Endothelial cell of umbilical vein (primary cell): ENCODE results near the gene PFN2. TPM values are rescaled to one million over a fixed set of nuclear protein-coding genes. Genes with fewer than 3 reads are reported as not detected.

Experiments used
- BruUV-seq: library from RNA; stranded (reverse); fragments of 400-500 nt; replicated peaks from 2 replicates; lab custom pipeline; 2021; lab: Mats Ljungman, UMichigan
- CTCF ChIA-PET: fragments of 300-600, 350-600 bp; sonication (Branson Sonifier 250); formaldehyde crosslinking; loops from one replicate; lab custom pipeline; 2021; ENCODE audit warnings: antibody characterized with exemption, inconsistent platforms; lab: Charles Lee
- POLR2A ChIA-PET: fragments of 300-600, 350-600 bp; sonication (Branson Sonifier 250); formaldehyde crosslinking; loops from one replicate; lab custom pipeline; 2021; ENCODE audit warnings: antibody characterized with exemption, inconsistent platforms; lab: Charles Lee
- DNase-seq: peaks from one replicate; pipeline ENCODE4 v3.0.0-alpha.2; 2011; ENCODE audit warnings: low read depth, low spot score
- FAIRE-seq: peaks from 2 replicates; lab custom pipeline; 2011; peaks lifted over from hg19 to GRCh38; lab: Jason Lieb, UNC
- H2AFZ ChIP-seq: 2 replicates; pipeline ENCODE4 v1.6.0; 2012; ENCODE audit warnings: low read depth, low read length, control low read depth, inconsistent platforms
- H3K27ac ChIP-seq: 2 replicates; pipeline ENCODE4 v1.5.1; 2011; ENCODE audit warnings: low read depth, mild to moderate bottlenecking, control low read depth, low read length, moderate library complexity; ENCODE audit not compliant: insufficient read depth
- H3K27me3 ChIP-seq, 2 experiments: 2 replicates each; pipeline versions ENCODE4 v1.6.0 to v1.6.1; 2011; ENCODE audit warnings: low read length in 2 of 2, mixed read lengths in 1 of 2; ENCODE audit not compliant: control insufficient read depth in 2 of 2, insufficient read depth in 2 of 2
- H3K36me3 ChIP-seq, 2 experiments: 2 replicates in 1 of 2; 3 replicates in 1 of 2; pipeline ENCODE4 v1.5.1; 2011; ENCODE audit warnings: low read length in 2 of 2, mild to moderate bottlenecking in 1 of 2, moderate library complexity in 1 of 2; ENCODE audit not compliant: control insufficient read depth in 2 of 2, insufficient read depth in 2 of 2; ENCODE audit errors: extremely low read depth in 1 of 2
- H3K4me1 ChIP-seq: 3 replicates; pipeline ENCODE4 v1.5.1; 2011; ENCODE audit warnings: mild to moderate bottlenecking, low read length; ENCODE audit not compliant: control insufficient read depth, insufficient read depth; ENCODE audit errors: extremely low read depth
- H3K4me2 ChIP-seq: 2 replicates; pipeline ENCODE4 v1.6.1; 2011; ENCODE audit warnings: low read length, control low read depth, mixed read lengths; ENCODE audit not compliant: insufficient read depth
- H3K4me3 ChIP-seq, 3 experiments: fragments of 200-600 bp in 1 of 3; sonication (generic), shearing (Covaris generic) in 1 of 3; replicated peaks in 1 of 3; 2 replicates each; pipeline ENCODE4 v1.5.1; 2011 to 2016; ENCODE audit warnings: control low read depth in 3 of 3, low read length in 3 of 3, mild to moderate bottlenecking in 2 of 3, inconsistent platforms in 1 of 3, low read depth in 1 of 3, moderate library complexity in 1 of 3; ENCODE audit not compliant: insufficient read depth in 1 of 3
- H3K79me2 ChIP-seq: 2 replicates; pipeline ENCODE4 v1.6.0; 2012; ENCODE audit warnings: low read length, inconsistent platforms; ENCODE audit not compliant: control insufficient read depth, insufficient read depth
- H3K9ac ChIP-seq: replicated peaks from 2 replicates; pipeline ENCODE3; 2011; ENCODE audit warnings: low read length, control low read depth; ENCODE audit not compliant: insufficient read depth; ENCODE audit errors: extremely low read depth
- H3K9me1 ChIP-seq: replicated peaks from 3 replicates; pipeline ENCODE4 v1.6.0; 2011; ENCODE audit warnings: mild to moderate bottlenecking, low read length; ENCODE audit not compliant: control insufficient read depth, insufficient read depth; ENCODE audit errors: extremely low read depth
- H3K9me3 ChIP-seq: replicated peaks from 2 replicates; pipeline ENCODE4 v1.5.1; 2012; ENCODE audit warnings: low read length, inconsistent platforms; ENCODE audit not compliant: control insufficient read depth, insufficient read depth
- H4K20me1 ChIP-seq: replicated peaks from 2 replicates; pipeline ENCODE3; 2011; ENCODE audit warnings: mild to moderate bottlenecking, low read length; ENCODE audit not compliant: control insufficient read depth, insufficient read depth; ENCODE audit errors: extremely low read depth
- EZH2 ChIP-seq: IDR thresholded peaks from 2 replicates; pipeline ENCODE4 v1.6.1; 2012; ENCODE audit warnings: borderline replicate concordance, low read depth, mild to moderate bottlenecking, moderate library complexity, low read length, inconsistent platforms; ENCODE audit not compliant: severe bottlenecking
- FOS ChIP-seq: IDR thresholded peaks from 2 replicates; pipeline ENCODE4 v1.6.1; 2011; ENCODE audit warnings: mild to moderate bottlenecking, low read length, moderate library complexity, borderline replicate concordance; ENCODE audit not compliant: insufficient read depth
- GATA2 ChIP-seq: IDR thresholded peaks from 2 replicates; pipeline ENCODE4 v1.7.0; 2011; ENCODE audit warnings: low read depth, mild to moderate bottlenecking, moderate library complexity, mixed read lengths, low read length; ENCODE audit not compliant: insufficient read length, insufficient read depth
- JUN ChIP-seq: IDR thresholded peaks from 2 replicates; pipeline ENCODE4 v1.6.1; 2011; ENCODE audit warnings: borderline replicate concordance, low read depth; ENCODE audit not compliant: insufficient read length, insufficient read depth
- MYC ChIP-seq: IDR thresholded peaks from one replicate; pipeline ENCODE4 v1.6.1; 2011; ENCODE audit warnings: mild to moderate bottlenecking, low read depth, low read length
- POLR2A ChIP-seq: IDR thresholded peaks from 2 replicates; pipeline ENCODE4 v1.6.1; 2012; ENCODE audit warnings: low read depth, mild to moderate bottlenecking, control low read depth, low read length
- POLR2AphosphoS5 ChIP-seq: IDR thresholded peaks from 2 replicates; pipeline ENCODE4 v1.6.1; 2012; ENCODE audit warnings: low read depth, mild to moderate bottlenecking, control low read depth, low read length, moderate library complexity; ENCODE audit not compliant: insufficient read depth
- dilution Hi-C: fragments of 300-500 bp; cut with MboI; formaldehyde crosslinking; loops from one replicate; pipeline ENCODE4 v1.15.0; 2019; ENCODE audit warnings: low sequenced_read_pairs; ENCODE audit not compliant: extremely low pct_ligation_motif_present
- intact Hi-C: fragments of 100-400 bp; cut with micrococcal nuclease; formaldehyde crosslinking; loops from one replicate; pipeline ENCODE4 v1.10.0; 2022
- polyA plus RNA-seq, 4 experiments: library from polyadenylated mRNA; depleted of rRNA in 3 of 4; stranded (reverse) in 3 of 4; unstranded in 1 of 4; fragments of >200 nt; gene quantifications; 2 replicates each; pipeline versions ENCODE4 v1.2.1 to v1.2.3, GENCODE V29; 2011 to 2012; ENCODE audit warnings: missing spikeins in 1 of 4
- total RNA-seq: library from RNA; stranded (reverse); gene quantifications from 2 replicates; pipeline ENCODE4 v1.2.3, GENCODE V29; 2021
- TF ChIP-seq, protein P1 (sequence below), 2 donors: IDR thresholded peaks; 1 replicate in 1 of 2; 2 replicates in 1 of 2; pipeline ENCODE4 v1.5.1; 2011; ENCODE audit warnings: low read length in 2 of 2, mild to moderate bottlenecking in 2 of 2, moderate library complexity in 2 of 2, control low read depth in 1 of 2, inconsistent platforms in 1 of 2, low read depth in 1 of 2; ENCODE audit not compliant: insufficient read depth in 1 of 2; ENCODE audit errors: extremely low read depth in 1 of 2
- TF ChIP-seq, protein P2 (sequence below): IDR thresholded peaks from 2 replicates; pipeline ENCODE4 v1.6.1; 2011; ENCODE audit not compliant: insufficient read depth, insufficient read length

Gene PFN2
- total and polyA plus RNA-seq, 2 donors (not counting 3 experiments of a cell fraction or from before 2014, with no cell fraction given): 97.1 to 165 TPM

DNA sequence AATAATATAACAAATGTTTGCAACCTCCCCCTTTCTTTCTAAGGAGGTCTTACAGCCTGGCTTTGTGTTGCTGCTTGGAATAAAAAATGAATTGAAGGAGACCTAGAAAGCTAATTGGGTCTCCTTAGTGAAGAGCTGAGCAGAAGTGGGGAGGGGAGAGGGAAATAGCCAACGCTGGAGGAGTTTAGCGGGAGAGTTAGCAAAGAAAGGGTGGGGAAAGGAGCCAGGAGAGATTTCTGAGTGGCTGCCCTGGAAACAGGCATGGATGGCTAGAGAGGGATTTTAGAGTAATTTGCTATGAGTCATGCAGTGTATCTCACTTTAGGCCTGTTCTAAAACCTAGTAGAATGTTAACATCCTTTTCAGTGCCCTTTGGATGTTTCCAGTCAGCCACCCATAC is 45.2 kb upstream of the PFN2 start:
- ChIA-PET CTCF (no interaction called here), POLR2A (no interaction called here)
- no peaks in the 10 kb centered on the region for H3K9me3 ChIP-seq
- no peak for DNase-seq
- FAIRE-seq: no peak
- dilution Hi-C loops (no loop called here), intact Hi-C loops (no loop called here)
- no peak for TF ChIP-seq MYC
- TF ChIP-seq POLR2AphosphoS5: no peak
- no peak for TF ChIP-seq GATA2
- TF ChIP-seq JUN: no peak
- no peak for TF ChIP-seq FOS
- TF ChIP-seq, protein P1, sequence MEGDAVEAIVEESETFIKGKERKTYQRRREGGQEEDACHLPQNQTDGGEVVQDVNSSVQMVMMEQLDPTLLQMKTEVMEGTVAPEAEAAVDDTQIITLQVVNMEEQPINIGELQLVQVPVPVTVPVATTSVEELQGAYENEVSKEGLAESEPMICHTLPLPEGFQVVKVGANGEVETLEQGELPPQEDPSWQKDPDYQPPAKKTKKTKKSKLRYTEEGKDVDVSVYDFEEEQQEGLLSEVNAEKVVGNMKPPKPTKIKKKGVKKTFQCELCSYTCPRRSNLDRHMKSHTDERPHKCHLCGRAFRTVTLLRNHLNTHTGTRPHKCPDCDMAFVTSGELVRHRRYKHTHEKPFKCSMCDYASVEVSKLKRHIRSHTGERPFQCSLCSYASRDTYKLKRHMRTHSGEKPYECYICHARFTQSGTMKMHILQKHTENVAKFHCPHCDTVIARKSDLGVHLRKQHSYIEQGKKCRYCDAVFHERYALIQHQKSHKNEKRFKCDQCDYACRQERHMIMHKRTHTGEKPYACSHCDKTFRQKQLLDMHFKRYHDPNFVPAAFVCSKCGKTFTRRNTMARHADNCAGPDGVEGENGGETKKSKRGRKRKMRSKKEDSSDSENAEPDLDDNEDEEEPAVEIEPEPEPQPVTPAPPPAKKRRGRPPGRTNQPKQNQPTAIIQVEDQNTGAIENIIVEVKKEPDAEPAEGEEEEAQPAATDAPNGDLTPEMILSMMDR (IDR thresholded peaks at IDR 0.05; ENCODE audit: extremely low read depth in 1 of 2, insufficient read depth in 1 of 2, low read depth in 1 of 2, low read length in 2 of 2): no peak
- TF ChIP-seq EZH2: no peak
- no peak for TF ChIP-seq POLR2A
- TF ChIP-seq, protein P2, sequence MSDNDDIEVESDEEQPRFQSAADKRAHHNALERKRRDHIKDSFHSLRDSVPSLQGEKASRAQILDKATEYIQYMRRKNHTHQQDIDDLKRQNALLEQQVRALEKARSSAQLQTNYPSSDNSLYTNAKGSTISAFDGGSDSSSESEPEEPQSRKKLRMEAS: no peak
- H3K27me3 ChIP-seq: peaks cover 0 to 9% of the 10 kb centered on the region in 2 experiments
- H3K9ac ChIP-seq: no peak overlapping the region
- no peaks in the 10 kb centered on the region for H3K9me1 ChIP-seq
- no peak overlapping the region for H3K4me3 ChIP-seq
- H3K27ac ChIP-seq: no peak overlapping the region
- no TSS peak for BruUV-seq
- H4K20me1 ChIP-seq: no peaks in the 10 kb centered on the region
- H3K79me2 ChIP-seq: no peaks in the 10 kb centered on the region
- H3K4me2 ChIP-seq: no peak overlapping the region
- no peaks in the 10 kb centered on the region for H3K36me3 ChIP-seq
- no peaks in the 10 kb centered on the region for H3K4me1 ChIP-seq
- no peak overlapping the region for H2AFZ ChIP-seq
